Nephron progenitor cell (in vitro differentiated cells): ENCODE results near the gene FAM184B.

ENCODE experiments used
- DNase-seq: peaks from one replicate; pipeline ENCODE4 v3.0.0; 2021
- H3K27ac Mint-ChIP-seq: 2 replicates; pipeline ENCODE4 v1.8.0; 2021; ENCODE audit warnings: mild to moderate bottlenecking, moderate library complexity, mixed read lengths
- H3K27me3 Mint-ChIP-seq: 2 replicates; pipeline ENCODE4 v1.8.0; 2021; ENCODE audit warnings: mild to moderate bottlenecking, low read depth, mixed read lengths; ENCODE audit not compliant: poor library complexity
- H3K36me3 Mint-ChIP-seq: 2 replicates; pipeline ENCODE4 v1.8.0; 2021; ENCODE audit warnings: low read depth, mixed read lengths
- H3K4me1 Mint-ChIP-seq: 2 replicates; pipeline ENCODE4 v1.8.0; 2021; ENCODE audit warnings: mixed read lengths
- H3K4me3 Mint-ChIP-seq: 2 replicates; pipeline ENCODE4 v1.8.0; 2021; ENCODE audit warnings: mild to moderate bottlenecking, moderate library complexity, mixed read lengths
- H3K9me3 Mint-ChIP-seq: 2 replicates; pipeline ENCODE4 v1.8.0; 2021; ENCODE audit warnings: mild to moderate bottlenecking, moderate library complexity, mixed read lengths
- TF ChIP-seq, protein P1 (sequence below): fragments of 200-600 bp; sonication (generic); IDR thresholded peaks from 2 replicates; pipeline ENCODE4 v1.5.0; 2021; ENCODE audit warnings: antibody characterized with exemption

The FAM184B gene

DNA sequence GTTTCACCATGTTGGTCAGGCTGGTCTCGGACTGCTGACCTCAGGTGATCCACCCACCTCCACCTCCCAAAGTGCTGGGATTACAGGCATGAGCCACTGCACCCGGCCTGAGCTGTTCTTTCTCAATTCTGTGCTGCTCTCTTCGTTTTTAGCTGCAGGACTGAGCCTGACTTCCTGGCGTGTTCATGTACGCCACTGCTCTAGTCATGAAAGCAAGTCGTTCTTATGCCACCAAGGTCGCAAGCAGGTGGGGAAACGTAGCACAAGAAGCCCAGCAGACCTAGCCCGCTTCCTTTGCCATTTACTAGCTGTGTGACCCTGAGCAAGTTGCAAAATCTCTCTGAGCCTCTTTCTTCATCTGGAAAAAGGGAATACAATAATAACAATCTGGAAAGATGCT is 123.6 kb downstream of the FAM184B start:
- TF ChIP-seq, protein P1, sequence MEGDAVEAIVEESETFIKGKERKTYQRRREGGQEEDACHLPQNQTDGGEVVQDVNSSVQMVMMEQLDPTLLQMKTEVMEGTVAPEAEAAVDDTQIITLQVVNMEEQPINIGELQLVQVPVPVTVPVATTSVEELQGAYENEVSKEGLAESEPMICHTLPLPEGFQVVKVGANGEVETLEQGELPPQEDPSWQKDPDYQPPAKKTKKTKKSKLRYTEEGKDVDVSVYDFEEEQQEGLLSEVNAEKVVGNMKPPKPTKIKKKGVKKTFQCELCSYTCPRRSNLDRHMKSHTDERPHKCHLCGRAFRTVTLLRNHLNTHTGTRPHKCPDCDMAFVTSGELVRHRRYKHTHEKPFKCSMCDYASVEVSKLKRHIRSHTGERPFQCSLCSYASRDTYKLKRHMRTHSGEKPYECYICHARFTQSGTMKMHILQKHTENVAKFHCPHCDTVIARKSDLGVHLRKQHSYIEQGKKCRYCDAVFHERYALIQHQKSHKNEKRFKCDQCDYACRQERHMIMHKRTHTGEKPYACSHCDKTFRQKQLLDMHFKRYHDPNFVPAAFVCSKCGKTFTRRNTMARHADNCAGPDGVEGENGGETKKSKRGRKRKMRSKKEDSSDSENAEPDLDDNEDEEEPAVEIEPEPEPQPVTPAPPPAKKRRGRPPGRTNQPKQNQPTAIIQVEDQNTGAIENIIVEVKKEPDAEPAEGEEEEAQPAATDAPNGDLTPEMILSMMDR = no peak
- H3K36me3 Mint-ChIP-seq = no peaks in the 10 kb centered on the region
- peaks cover 7% of the 10 kb centered on the region for H3K4me1 Mint-ChIP-seq
- peaks cover 9% of the 10 kb centered on the region for H3K27me3 Mint-ChIP-seq
- no peaks in the 10 kb centered on the region for H3K9me3 Mint-ChIP-seq
- DNase-seq = no peak
- no peak overlapping the region for H3K4me3 Mint-ChIP-seq
- no peak overlapping the region for H3K27ac Mint-ChIP-seq

DNA sequence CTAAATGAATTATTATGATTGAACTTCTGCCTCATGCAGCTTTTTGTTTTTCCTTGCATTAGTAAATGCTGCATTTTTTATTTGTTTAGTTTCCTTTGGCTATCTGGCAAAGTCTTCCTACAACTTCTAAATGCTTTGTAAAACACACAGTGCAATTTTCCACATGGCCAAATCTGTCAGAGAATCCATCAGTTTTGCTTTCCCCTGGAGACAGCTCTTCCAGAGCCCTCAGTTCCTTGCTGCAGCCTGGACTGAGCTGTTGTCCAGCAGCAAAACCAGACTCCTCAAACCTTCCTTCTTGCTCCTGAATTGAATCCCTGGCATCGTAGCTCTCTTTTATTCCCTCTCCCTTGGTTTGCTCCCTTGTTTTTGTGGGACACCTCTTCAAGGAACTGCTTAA is 124.3 kb downstream of the FAM184B start:
- Mint-ChIP-seq H3K4me3 (no peak overlapping the region), H3K27me3 (peaks cover 9% of the 10 kb centered on the region), H3K27ac (no peak overlapping the region), H3K36me3 (no peaks in the 10 kb centered on the region), H3K9me3 (no peaks in the 10 kb centered on the region), H3K4me1 (peaks cover 7% of the 10 kb centered on the region)
- DNase-seq = no peak
- TF ChIP-seq, protein P1 = no peak

DNA sequence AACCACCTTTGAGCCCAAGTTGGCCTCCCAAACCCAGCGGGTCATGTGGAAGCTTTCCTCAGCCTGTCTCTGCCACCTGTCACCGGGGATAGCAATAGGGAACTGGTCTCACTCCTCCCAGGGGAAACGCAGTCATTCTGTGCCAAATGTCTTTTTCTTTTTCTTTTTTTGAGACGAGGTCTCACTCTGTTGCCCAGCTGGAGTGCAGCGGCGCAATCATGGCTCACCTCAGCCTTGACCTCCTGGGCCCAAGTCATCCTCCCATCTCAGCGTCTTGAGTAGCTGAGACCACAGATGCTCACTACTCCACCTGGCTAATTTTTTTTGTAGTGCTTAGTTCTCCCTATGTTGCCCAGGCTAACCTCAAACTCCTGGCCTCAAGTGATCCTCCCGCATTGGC is 126.7 kb downstream of the FAM184B start:
- H3K27ac Mint-ChIP-seq = no peak overlapping the region

DNA sequence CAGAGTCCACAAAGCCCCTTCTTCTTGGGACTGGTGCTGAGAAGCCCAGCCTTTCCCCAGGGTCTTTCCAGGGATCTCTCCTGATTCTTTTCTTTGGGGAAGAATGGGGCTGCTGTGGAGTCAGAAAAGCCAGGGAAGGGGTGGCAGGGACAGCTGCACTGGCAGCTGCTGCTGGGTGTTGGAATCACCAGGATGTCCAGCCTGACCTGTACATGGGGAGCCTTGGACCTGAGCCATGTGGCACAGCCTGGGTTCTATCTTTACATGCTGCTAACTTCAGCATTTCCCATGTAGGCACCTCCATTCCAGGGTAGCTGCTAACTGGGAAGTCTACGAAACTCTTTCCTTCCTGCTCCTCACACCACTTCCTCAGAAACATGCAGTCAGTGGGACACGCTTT is 131.0 kb downstream of the FAM184B start:
- Mint-ChIP-seq H3K4me3 (no peak overlapping the region), H3K27ac (no peak overlapping the region), H3K4me1 (no peaks in the 10 kb centered on the region), H3K27me3 (peaks cover 12% of the 10 kb centered on the region), H3K36me3 (no peaks in the 10 kb centered on the region), H3K9me3 (peaks cover 9% of the 10 kb centered on the region)
- DNase-seq = no peak
- TF ChIP-seq, protein P1 = no peak

More for the DNA sequence above, 126.7 kb downstream of the FAM184B start:
- H3K4me1 Mint-ChIP-seq = peaks cover 7% of the 10 kb centered on the region
- H3K4me3 Mint-ChIP-seq = no peak overlapping the region
- peaks cover 2% of the 10 kb centered on the region for H3K9me3 Mint-ChIP-seq
- DNase-seq = no peak
- peaks cover 15% of the 10 kb centered on the region for H3K27me3 Mint-ChIP-seq
- TF ChIP-seq, protein P1 = no peak
- no peaks in the 10 kb centered on the region for H3K36me3 Mint-ChIP-seq

DNA sequence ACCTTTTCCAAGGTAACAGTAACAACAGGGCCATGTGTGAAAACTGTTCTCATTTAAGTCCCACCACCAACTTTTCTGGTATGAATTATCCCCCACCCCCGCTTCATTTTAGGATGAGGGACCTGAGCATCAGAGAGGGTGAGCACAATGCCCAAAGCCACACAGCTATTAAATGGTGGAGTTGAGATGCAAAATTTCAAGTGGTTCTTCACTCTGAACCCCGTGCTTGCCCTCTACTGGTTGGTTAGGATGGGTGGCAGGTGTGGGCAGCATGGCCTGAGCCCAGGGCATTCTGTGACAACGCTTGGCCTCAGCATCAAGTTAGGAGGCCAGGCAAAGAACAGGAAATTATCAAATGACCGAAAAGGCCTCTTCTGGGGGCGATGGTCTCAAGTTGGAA is 133.5 kb downstream of the FAM184B start:
- Mint-ChIP-seq H3K4me3 (no peak overlapping the region), H3K36me3 (peaks cover 20% of the 10 kb centered on the region), H3K27ac (no peak overlapping the region), H3K27me3 (peaks cover 12% of the 10 kb centered on the region), H3K4me1 (no peaks in the 10 kb centered on the region), H3K9me3 (peaks cover 31% of the 10 kb centered on the region)
- DNase-seq = no peak
- TF ChIP-seq, protein P1 = no peak

DNA sequence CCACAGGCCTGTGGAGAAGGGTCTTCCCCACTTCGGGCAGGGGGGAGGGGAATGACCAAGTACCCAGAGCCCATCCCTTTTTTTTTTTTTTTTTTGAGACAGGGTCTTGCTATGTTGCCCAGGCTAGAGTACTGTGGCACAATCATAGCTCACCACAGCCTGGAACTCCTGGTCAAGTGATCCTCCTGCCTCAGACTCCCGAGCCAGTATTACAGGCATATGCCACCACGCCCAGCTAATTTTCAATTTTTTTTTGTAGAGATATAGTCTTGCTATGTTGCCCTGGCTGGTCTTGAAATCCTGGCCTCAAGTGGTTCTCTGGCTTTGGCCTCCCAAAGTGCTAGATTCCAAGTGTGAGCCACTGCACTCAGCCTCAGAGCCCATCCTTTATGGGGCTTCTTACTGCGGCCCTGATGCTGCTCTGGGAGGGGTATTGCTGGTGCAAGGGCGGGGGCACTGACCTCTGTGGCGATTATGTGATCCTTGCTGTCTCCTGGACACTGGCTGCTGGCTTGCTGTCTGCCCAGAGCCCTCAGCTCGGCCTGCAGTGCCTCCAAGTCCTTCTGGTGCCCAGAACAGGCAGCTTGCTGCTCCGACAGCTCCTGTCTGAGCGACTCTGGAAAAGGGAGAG is 134.1 kb downstream of the FAM184B start:
- no peak for DNase-seq
- Mint-ChIP-seq H3K4me1 (no peaks in the 10 kb centered on the region), H3K9me3 (peaks cover 37% of the 10 kb centered on the region), H3K4me3 (no peak overlapping the region), H3K27me3 (peaks cover 12% of the 10 kb centered on the region), H3K36me3 (peaks cover 26% of the 10 kb centered on the region), H3K27ac (no peak overlapping the region)
- TF ChIP-seq, protein P1 = no peak
